Uterus (tissue), 4 donors: Measurements from ENCODE around the gene UBE2Z. TPM values are rescaled to one million over a fixed set of nuclear protein-coding genes. Genes with fewer than 3 reads are reported as not detected.

Experiments
- DNase-seq, 2 donors: peaks; one replicate each; pipeline ENCODE4 v3.0.0-alpha.2; 2019 to 2020
- H3K27ac ChIP-seq, 2 donors: fragments of 200-600 bp; sonication (generic); 1 replicate in 1 of 2; 2 replicates in 1 of 2; pipeline ENCODE4 v1.5.1; 2016 to 2018
- H3K27me3 ChIP-seq, 2 donors: fragments of 200-600 bp; sonication (generic); one replicate each; pipeline ENCODE4 v1.5.1; 2018 to 2019; ENCODE audit warnings: control low read depth in 1 of 2
- H3K36me3 ChIP-seq, 2 donors: fragments of 200-600 bp; sonication (generic); one replicate each; pipeline ENCODE4 v1.5.1; 2019; ENCODE audit warnings: control low read depth in 1 of 2
- H3K4me1 ChIP-seq, 2 donors: fragments of 200-600 bp; sonication (generic); one replicate each; pipeline ENCODE4 v1.5.1; 2018 to 2019; ENCODE audit warnings: control low read depth in 1 of 2
- H3K4me3 ChIP-seq, 2 donors: fragments of 200-600 bp; sonication (generic); 1 replicate in 1 of 2; 2 replicates in 1 of 2; pipeline ENCODE4 v1.5.1; 2018 to 2019; ENCODE audit warnings: mild to moderate bottlenecking in 1 of 2
- H3K9me3 ChIP-seq, 2 donors: fragments of 200-600 bp; sonication (generic); one replicate each; pipeline ENCODE4 v1.5.1; 2019; ENCODE audit warnings: control low read depth in 1 of 2
- POLR2A ChIP-seq, 2 donors: fragments of 450-650 bp; IDR thresholded peaks; one replicate each; pipeline ENCODE4 v1.6.1; 2016; ENCODE audit warnings: antibody characterized with exemption in 2 of 2, mild to moderate bottlenecking in 1 of 2, moderate library complexity in 1 of 2
- intact Hi-C: fragments of 100-400 bp; cut with DNase I; formaldehyde crosslinking; loops from one replicate; pipeline ENCODE4 v1.15.1; 2023; ENCODE audit warnings: low total_unique reads
- total RNA-seq, 4 donors: library from RNA; depleted of rRNA in 3 of 4; stranded (reverse); fragments of >200 nt in 3 of 4; gene quantifications; one replicate each; pipeline versions ENCODE4 v1.1.0 to v1.2.4, GENCODE V29; 2014 to 2023
- TF ChIP-seq, protein P1 (sequence below), 4 experiments: fragments of 200-600 bp in 2 of 4; fragments of 450-650 bp in 2 of 4; sonication (generic) in 2 of 4; IDR thresholded peaks; one replicate each; pipeline ENCODE4 v1.5.1; 2016 to 2019; ENCODE audit warnings: antibody characterized with exemption in 4 of 4, mild to moderate bottlenecking in 2 of 4, moderate library complexity in 1 of 4
- donor health status: DM: yes; HTN: yes; CAD: no.

UBE2Z gene
- total RNA-seq, 4 donors from 2014 or later = 25.0 to 77.9 (median 59.4) TPM

DNA sequence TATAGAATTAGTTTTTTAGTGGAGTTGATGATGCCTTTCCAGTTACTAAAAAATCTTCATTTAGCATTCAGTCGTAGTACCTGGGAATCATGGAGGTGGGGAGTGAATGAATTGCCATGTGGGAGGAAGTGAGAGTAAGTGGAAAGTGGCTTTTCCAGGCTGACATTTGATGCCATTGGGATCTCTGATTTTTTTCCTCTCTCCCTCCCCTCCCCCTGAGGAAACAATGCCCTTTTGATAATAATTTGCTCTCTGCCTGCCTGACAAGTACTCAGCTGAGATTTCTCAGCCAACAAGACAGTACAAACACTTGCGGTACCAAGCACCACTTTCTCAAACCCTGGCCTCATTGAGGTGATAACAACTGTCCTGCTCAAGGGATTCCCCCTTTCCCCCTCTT lies 2.2 kb downstream of the UBE2Z start:
- intact Hi-C loops = no loop called here
- H3K4me3 ChIP-seq = no peak overlapping the region
- no peaks in the 10 kb centered on the region for H3K27me3 ChIP-seq
- no peak overlapping the region for H3K27ac ChIP-seq
- TF ChIP-seq, protein P1, sequence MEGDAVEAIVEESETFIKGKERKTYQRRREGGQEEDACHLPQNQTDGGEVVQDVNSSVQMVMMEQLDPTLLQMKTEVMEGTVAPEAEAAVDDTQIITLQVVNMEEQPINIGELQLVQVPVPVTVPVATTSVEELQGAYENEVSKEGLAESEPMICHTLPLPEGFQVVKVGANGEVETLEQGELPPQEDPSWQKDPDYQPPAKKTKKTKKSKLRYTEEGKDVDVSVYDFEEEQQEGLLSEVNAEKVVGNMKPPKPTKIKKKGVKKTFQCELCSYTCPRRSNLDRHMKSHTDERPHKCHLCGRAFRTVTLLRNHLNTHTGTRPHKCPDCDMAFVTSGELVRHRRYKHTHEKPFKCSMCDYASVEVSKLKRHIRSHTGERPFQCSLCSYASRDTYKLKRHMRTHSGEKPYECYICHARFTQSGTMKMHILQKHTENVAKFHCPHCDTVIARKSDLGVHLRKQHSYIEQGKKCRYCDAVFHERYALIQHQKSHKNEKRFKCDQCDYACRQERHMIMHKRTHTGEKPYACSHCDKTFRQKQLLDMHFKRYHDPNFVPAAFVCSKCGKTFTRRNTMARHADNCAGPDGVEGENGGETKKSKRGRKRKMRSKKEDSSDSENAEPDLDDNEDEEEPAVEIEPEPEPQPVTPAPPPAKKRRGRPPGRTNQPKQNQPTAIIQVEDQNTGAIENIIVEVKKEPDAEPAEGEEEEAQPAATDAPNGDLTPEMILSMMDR (IDR thresholded peaks at IDR 0.05) = no peak
- TF ChIP-seq POLR2A (IDR thresholded peaks at IDR 0.05) = no peak
- no peaks in the 10 kb centered on the region for H3K9me3 ChIP-seq
- peaks cover 0 to 6% of the 10 kb centered on the region in 2 donors for H3K4me1 ChIP-seq
- no peak for DNase-seq
- no peaks in the 10 kb centered on the region for H3K36me3 ChIP-seq

DNA sequence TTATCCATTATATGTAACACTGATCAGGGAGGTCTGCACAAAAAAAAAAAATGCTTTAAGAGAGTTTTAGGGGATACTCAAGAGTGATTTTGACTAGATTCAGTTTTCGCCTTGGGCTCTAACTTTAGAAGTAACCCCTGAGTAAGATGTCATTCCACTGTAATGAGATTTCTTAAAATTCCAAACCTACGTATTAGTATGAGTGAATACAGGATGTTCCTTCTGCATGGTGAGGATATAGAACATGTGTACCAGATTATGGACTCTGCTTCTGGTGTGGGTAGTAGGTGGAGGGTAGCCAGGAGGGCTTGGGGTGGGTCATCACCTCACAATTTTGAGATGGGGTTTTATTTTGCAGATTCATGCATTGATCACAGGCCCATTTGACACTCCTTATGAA lies 4.3 kb downstream of the UBE2Z start:
- no peak for DNase-seq
- H3K4me3 ChIP-seq = no peak overlapping the region
- TF ChIP-seq, protein P1 (IDR thresholded peaks at IDR 0.05) = no peak
- TF ChIP-seq POLR2A (IDR thresholded peaks at IDR 0.05) = no peak
- no peaks in the 10 kb centered on the region for H3K36me3 ChIP-seq
- no peaks in the 10 kb centered on the region for H3K27me3 ChIP-seq
- intact Hi-C loops = no loop called here
- no peaks in the 10 kb centered on the region for H3K9me3 ChIP-seq
- H3K4me1 ChIP-seq = peaks cover 0 to 6% of the 10 kb centered on the region in 2 donors
- H3K27ac ChIP-seq = no peak overlapping the region

DNA sequence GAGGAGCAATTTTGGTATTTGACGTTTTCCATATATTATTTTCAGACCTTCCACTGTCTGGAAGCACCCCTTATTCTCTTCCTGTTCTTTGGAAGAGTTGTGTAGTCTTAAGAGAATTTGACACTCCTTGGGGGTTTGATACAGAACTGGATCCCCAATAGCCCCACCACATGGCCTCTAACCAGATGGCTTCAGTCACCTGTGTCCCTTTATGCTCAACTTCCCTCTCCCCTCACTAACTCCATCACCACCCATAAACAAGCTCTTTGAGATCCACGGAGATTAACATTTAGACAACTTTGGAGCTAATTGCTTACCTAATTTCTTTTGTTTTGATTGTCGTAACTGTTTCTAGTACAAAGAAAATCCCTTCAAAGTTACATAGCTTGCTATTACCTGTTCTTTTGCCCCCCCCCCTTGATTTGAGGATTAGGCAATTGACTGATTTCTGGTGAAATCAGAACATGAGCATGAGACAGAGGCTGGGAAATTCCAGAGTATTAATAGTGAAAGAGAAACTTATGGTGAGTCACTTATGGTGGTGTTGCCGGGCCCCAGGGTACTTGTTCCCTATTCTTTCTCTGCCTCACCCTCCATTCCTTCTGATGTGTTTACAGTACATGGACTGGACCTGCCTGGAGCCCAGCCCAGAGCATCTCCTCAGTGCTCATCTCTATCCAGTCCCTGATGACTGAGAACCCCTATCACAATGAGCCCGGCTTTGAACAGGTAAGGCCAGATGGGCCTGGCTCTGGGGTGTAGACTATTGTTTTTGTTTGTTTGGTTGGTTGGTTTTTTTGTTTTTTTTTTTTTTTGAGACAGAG lies 7.5 kb downstream of the UBE2Z start:
- TF ChIP-seq POLR2A (IDR thresholded peaks at IDR 0.05) = no peak
- TF ChIP-seq, protein P1 (IDR thresholded peaks at IDR 0.05) = no peak
- no peak for DNase-seq
- no peak overlapping the region for H3K27ac ChIP-seq
- H3K9me3 ChIP-seq = no peaks in the 10 kb centered on the region
- no peaks in the 10 kb centered on the region for H3K4me1 ChIP-seq
- no peak overlapping the region for H3K4me3 ChIP-seq
- no peaks in the 10 kb centered on the region for H3K27me3 ChIP-seq
- H3K36me3 ChIP-seq = no peaks in the 10 kb centered on the region
- intact Hi-C loops = no loop called here

DNA sequence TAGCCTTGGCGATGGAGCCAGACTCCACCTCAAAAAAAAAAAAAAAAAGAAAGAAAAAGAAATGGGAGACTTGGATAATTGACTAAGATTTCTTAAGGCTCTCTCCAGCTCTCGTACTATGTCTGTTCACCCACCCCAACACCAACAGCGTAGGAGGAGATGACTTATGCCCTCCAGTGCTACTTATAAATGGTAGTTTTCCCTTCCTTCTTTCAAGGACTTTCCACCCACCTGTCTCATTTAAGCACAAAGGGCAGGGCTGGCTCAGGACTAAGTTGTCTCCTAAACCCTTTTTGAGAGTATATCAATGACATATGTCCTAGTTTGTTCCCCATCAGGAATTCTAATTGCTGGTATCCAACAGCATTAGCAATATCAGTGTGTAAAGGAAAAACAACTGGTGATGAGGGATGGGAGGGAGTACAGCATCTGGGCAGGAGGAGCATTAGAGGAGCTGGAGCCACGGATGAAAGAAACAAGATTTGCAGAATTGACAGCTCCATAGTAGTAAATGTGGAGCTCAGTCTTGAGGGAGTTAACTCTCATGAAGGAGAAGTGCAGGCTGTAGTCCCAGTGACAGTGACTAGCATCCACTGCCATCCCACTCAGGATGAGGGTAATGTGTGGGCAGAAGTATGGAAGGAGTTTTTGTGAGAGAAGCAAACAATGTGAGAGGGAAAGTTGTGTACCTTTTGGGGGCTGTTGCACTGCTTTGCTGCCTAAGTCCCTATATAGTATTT lies 17.2 kb downstream of the UBE2Z start:
- no peaks in the 10 kb centered on the region for H3K36me3 ChIP-seq
- DNase-seq = no peak
- no peaks in the 10 kb centered on the region for H3K4me1 ChIP-seq
- H3K9me3 ChIP-seq = no peaks in the 10 kb centered on the region
- no peak overlapping the region for H3K4me3 ChIP-seq
- no peaks in the 10 kb centered on the region for H3K27me3 ChIP-seq
- no peak overlapping the region for H3K27ac ChIP-seq
- intact Hi-C loops = no loop called here
- no peak for TF ChIP-seq POLR2A (IDR thresholded peaks at IDR 0.05)
- TF ChIP-seq, protein P1 (IDR thresholded peaks at IDR 0.05) = no peak

DNA sequence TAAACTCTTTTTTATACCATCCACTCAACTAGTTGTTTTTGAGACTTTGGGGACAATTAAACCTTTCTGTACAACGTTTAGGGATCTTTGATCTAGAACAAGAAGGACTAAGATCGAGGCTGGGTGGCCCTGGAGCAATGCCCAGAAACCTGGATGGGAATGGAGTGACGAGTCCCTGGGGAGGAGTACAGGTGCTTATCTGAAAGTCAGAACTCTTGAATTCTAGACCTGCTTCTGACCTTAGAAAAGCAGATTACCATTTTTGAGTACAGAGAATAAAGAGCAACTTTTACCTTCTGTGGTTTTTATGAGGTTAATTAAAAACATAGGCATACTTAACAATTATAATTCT lies 17.8 kb downstream of the UBE2Z start:
- intact Hi-C loops = no loop called here
- DNase-seq = no peak
- Histone ChIP-seq H3K27me3 (no peaks in the 10 kb centered on the region), H3K36me3 (no peaks in the 10 kb centered on the region), H3K27ac (no peak overlapping the region), H3K9me3 (no peaks in the 10 kb centered on the region), H3K4me1 (no peaks in the 10 kb centered on the region), H3K4me3 (no peak overlapping the region)
- TF ChIP-seq, protein P1 (IDR thresholded peaks at IDR 0.05) = no peak
- TF ChIP-seq POLR2A (IDR thresholded peaks at IDR 0.05) = no peak
